Germinal center (tissue), 1 donor: ENCODE data around the gene POLRMT.
A peak's percentile ranks its signal among the peaks of the same experiment; 100 is the strongest.
"Not testable (repeated sequence)": the region's sequence is repeated elsewhere in the genome, so short reads cannot be mapped to it uniquely, and the experiment has no call there.

ENCODE experiments used
- DNase-seq: peaks from one replicate; pipeline ENCODE4 v3.0.0; 2012; ENCODE audit warnings: mixed read lengths, low spot score

POLRMT gene

GRCh38 chr19:633068-633785 is at the start of gene POLRMT:
Gene POLRMT (minus strand): TSS chr19:633537. CDS start chr19:633512, 25 bp downstream.
- DNase-seq: peak; percentile 100

- no peak for DNase-seq
Observed at GRCh38 chr19:682678-683320, 49.5 kb upstream of the POLRMT start.

GRCh38 chr19:681029-682019 is 48.0 kb upstream of the POLRMT start:
- DNase-seq: peak; percentile 92

GRCh38 chr19:680287-681028 is 47.1 kb upstream of the POLRMT start:
- peak; percentile 98 for DNase-seq

DNA sequence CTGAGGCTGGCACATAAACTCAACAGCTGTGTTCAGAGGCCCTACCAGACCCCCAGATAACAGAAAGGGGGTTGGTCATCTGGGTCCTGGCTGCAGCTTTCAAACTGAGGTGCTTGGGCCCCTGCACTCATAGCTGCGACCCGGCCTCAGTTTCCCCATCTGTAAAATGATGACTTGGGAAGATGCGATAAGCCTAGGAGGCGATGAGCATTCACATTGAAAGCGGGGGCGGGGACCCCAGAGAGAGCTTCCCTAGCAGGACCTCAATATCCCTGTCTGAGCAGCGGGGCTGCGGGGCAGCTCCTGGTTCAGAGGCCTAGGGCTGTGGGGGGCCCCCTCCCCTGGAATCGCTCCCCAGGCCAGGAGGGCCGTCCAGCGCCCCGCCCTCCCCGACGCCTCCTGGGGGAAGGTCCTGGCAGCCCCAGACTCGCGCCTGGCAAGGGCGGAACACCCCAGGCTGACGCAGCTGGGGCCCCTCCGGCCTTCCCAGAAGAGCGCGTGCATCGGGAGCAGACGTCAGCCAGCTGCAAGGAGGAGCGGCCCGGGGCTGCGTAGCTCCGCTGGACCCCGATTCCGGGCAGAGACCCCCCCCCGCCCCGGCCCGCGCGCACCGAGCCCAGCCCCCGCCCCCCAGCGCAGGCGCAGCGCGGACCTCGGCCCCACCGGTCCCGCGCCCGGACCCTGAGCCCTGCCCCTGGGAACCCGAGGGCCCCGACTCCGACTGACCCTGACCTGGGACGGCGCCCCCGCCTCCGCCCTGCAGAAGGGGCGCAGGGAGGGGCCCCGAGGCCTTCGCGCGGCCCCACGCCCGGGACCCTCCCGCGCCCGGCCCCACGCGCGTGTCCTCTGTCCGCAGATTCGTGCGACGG is 46.3 kb upstream of the POLRMT start:
- peak; percentile 38 for DNase-seq

DNA sequence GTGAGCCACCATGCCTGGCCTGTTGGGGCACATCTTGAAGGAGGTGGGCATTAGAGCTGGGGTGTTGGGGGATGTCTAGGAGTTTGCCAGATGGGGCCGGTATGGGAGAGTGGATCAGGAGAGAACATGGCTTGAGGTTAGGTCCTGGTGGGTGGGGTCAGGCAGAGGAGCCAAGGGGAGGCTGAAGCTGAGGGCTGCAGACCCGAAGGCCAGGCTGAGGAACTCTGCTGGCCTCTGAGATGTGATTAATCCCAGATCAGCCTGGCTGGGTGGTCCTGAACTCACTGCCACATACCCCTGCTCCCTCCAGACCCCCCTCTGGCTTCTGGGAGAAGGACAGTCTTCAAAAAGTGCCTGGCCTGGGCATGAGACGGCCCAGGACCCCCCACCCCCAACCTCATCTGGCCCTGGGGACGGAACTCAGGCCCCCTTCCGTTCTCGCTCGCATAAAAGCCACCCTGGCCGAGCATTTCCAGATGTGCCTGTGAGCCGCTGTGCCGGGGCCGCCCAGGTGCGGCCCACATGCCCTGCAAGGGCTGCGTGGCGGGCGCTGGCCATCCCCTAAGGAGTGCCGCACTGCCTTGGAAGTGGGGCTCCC is 45.6 kb upstream of the POLRMT start:
- no peak for DNase-seq

GRCh38 chr19:677601-678436 is 44.5 kb upstream of the POLRMT start:
- DNase-seq: no peak

GRCh38 chr19:677201-677600 is 43.9 kb upstream of the POLRMT start:
- no peak for DNase-seq

- DNase-seq: no peak
Observed at GRCh38 chr19:676339-677105, 43.2 kb upstream of the POLRMT start, which contains the start of gene FSTL3. Gene FSTL3 (plus strand): TSS chr19:676392. CDS start chr19:676424, 32 bp downstream.

DNA sequence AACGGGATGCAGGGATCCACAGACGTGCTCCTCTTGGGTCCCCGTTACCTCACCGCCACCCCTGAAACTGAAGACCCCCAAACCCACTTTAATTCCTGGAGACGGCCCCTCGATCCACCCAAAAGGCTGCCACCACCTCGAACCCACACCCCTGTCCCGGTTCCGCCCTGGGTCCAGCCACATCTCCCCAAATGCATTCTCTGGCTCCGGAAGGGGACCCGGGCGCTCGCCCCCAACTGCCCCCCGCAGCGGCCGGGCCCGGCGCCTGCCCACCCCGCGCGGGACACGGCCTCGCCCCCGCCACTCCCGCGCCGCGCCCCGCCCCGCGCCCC is 42.6 kb upstream of the POLRMT start:
- DNase-seq: no peak

DNA sequence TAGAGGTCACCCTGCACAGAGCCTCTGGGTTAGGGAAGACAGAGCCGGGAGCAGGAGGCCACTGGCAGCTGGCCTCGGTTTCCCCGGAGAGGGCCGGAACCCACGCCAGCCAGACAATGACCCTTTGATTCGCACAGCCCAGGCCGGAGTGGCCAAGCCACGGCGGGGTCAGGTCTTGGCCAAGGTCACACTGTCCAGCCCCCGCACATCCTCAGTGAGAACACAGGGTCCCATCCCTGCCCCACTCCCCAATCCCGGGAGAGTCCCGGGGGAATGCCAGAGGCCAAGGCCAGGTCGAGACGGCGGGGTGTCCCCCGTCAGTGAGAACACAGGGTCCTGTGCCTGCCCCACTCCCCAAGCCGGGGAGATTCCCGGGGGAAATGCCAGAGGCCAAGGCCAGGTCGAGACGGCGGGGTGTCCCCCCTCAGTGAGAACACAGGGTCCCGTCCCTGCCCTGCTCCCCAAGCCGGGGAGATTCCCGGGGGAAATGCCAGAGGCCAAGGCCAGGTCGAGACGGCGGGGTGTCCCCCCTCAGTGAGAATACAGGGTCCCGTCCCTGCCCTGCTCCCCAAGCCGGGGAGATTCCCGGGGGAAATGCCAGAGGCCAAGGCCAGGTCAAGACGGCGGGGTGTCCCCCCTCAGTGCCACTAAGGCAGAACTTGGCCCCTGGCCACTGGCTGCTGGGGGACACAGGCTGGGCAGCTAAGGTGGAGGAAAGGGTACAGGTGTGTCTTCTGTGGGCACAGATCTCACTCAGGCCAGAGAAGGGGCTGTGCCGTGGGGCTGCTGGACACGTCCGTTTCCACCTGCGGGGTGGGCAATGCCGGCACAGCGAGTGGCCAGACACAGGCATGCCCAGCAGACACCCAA is 41.2 kb upstream of the POLRMT start:
- no peak for DNase-seq

DNA sequence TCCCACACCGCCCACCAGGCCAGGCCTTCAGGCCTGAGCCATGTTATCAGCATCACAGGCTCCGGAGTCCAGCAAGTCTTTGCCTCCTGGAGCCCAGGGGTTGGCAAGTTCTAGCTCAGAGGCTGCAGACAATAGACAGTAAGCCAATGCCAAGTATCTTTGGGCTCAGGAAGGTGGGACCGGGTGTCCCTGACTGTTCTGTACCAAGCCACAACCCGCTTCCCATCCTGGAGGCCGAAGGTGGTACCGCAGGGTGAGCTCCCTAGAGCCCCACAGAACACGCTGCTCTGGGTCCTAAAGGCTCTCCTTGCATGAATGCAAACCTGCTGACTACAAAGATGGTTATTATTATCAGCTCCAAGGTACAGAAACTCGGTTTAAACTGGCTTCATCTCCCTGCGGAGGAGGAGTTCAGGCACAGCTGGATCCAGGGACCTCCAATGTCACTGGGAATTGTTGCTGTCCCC is 37.3 kb upstream of the POLRMT start:
- no peak for DNase-seq

DNA sequence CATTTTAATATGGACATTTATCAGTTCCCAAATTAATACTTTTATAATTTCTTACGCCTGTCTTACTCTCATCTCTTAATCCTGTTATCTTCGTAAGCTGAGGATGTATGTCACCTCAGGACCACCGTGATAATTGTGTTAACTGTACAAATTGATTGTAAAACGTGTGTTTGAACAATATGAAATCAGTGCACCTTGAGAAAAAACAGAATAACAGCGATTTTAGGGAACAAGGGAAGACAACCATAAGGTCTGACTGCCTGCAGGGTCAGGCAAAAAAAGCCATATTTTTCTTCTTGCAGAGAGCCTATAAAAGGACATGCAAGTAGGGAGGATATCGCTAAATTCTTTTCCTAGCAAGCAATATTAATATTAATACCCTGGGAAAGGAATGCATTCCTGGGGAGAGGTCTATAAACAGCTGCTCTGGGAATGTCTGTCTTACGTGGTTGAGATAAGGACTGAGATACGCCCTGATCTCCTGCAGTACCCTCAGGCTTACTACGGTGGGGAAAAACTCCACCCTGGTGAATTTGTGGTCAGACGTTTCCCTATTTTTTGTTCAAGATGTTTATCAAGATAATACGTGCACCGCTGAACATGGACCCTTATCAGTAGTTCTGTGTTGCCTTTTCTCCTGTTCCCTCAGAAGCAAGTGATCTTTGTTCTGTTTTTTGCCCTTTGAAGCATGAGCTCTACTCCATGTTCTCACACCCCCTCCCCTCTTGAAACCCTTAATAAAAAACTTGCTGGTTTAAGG is 35.5 kb upstream of the POLRMT start:
- DNase-seq: not testable (repeated sequence)

- not testable (repeated sequence) for DNase-seq
Observed at GRCh38 chr19:666985-667573, 33.7 kb upstream of the POLRMT start.

DNA sequence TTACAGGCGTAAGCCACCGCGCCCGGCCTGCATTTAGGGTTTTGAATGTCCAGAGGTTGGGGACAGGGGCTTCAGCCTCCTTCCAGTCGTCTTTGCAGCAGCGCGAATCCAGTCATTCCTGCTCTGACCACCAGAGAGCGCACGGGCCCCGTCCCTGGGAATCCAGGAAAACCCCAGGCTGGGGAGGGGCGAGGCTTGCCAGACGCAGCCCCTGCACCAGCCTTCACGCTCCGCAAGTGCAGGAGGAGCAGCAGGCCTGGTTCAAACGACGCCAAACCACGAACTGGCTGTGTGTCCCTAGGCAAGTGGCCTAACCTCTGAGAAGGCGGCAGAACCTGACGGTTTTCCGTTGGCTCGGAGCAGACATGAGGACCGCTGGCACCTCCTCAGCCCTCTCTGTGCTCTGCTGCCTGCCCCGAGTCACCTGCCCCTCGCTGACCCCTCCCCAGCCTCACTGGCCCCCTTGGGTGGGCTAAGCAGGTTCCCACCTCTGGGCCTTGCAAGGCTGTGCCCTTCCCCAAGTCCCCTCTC is 31.6 kb upstream of the POLRMT start:
- DNase-seq: peak; percentile 86

- no peak for DNase-seq
Observed at GRCh38 chr19:663682-664117, 30.4 kb upstream of the POLRMT start.
